ENCODE results near the gene TRAPPC10. TPM values are rescaled to one million over a fixed set of nuclear protein-coding genes. Genes with fewer than 3 reads are reported as not detected.
"Not testable (repeated sequence)": the region's sequence is repeated elsewhere in the genome, so short reads cannot be mapped to it uniquely, and the experiment has no call there.

Gene TRAPPC10
- total RNA-seq, 1 donor from 2014 or later = 41.7 TPM

- DNase-seq (ENCODE audit: extremely low spot score, unreplicated experiment); H3K36me3 Mint-ChIP-seq (ENCODE audit: unreplicated experiment); H3K9me3 Mint-ChIP-seq (ENCODE audit: unreplicated experiment); H3K4me1 Mint-ChIP-seq (ENCODE audit: unreplicated experiment); H3K4me3 Mint-ChIP-seq (ENCODE audit: unreplicated experiment); H3K27ac Mint-ChIP-seq (ENCODE audit: unreplicated experiment); H3K27me3 Mint-ChIP-seq (ENCODE audit: unreplicated experiment): not testable (repeated sequence)
Measured at GRCh38 chr21:44113702-44114371, 101.7 kb downstream of the TRAPPC10 start.

GRCh38 chr21:44122131-44122530, 110.0 kb downstream of the TRAPPC10 start:
- not testable (repeated sequence) for H3K4me1 Mint-ChIP-seq (ENCODE audit: unreplicated experiment); H3K27me3 Mint-ChIP-seq (ENCODE audit: unreplicated experiment); H3K36me3 Mint-ChIP-seq (ENCODE audit: unreplicated experiment); H3K27ac Mint-ChIP-seq (ENCODE audit: unreplicated experiment); DNase-seq (ENCODE audit: extremely low spot score, unreplicated experiment); H3K4me3 Mint-ChIP-seq (ENCODE audit: unreplicated experiment); H3K9me3 Mint-ChIP-seq (ENCODE audit: unreplicated experiment)

DNA sequence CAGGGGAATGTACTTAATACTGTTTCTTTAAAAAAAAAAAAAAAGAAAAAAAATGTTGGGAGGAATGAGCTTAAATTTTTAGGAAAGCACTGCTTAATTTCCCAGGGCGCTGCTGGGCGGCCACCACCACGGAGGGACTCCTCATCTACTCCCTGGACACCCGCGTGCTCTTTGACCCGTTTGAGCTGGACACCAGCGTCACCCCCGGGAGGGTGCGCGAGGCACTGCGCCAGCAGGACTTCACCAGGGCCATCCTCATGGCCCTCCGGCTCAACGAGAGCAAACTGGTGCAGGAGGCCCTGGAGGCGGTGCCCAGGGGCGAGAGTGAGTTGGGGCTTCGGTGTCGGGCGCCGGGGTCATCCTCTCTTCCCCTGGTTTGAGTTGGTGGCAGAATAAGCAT, 115.7 kb downstream of the TRAPPC10 start:
- not testable (repeated sequence) for H3K27me3 Mint-ChIP-seq (ENCODE audit: unreplicated experiment); DNase-seq (ENCODE audit: extremely low spot score, unreplicated experiment); H3K36me3 Mint-ChIP-seq (ENCODE audit: unreplicated experiment); H3K27ac Mint-ChIP-seq (ENCODE audit: unreplicated experiment); H3K4me1 Mint-ChIP-seq (ENCODE audit: unreplicated experiment); H3K9me3 Mint-ChIP-seq (ENCODE audit: unreplicated experiment); H3K4me3 Mint-ChIP-seq (ENCODE audit: unreplicated experiment)

DNA sequence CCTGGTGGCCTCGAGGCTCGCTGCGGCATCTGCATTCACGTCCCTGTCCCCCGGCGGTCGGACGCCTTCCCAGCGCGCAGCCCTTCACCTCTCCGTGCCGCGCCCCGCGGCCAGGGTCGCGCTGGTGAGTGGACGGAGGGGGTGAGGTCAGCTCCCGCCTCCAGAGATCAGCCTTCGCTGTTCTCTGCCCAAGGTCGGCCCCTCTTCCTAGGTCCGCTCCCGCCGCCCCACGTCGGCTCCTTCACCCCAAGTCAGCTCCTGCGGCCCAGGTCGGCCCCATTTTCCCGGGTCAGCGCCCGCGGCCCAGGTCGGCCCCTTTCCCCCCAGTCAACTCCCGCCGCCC, 121.6 kb downstream of the TRAPPC10 start:
- H3K4me1 Mint-ChIP-seq (ENCODE audit: unreplicated experiment); DNase-seq (ENCODE audit: extremely low spot score, unreplicated experiment); H3K36me3 Mint-ChIP-seq (ENCODE audit: unreplicated experiment); H3K27me3 Mint-ChIP-seq (ENCODE audit: unreplicated experiment); H3K9me3 Mint-ChIP-seq (ENCODE audit: unreplicated experiment); H3K4me3 Mint-ChIP-seq (ENCODE audit: unreplicated experiment); H3K27ac Mint-ChIP-seq (ENCODE audit: unreplicated experiment): not testable (repeated sequence)

GRCh38 chr21:44134732-44135131, 122.6 kb downstream of the TRAPPC10 start:
- H3K27ac Mint-ChIP-seq (ENCODE audit: unreplicated experiment); DNase-seq (ENCODE audit: extremely low spot score, unreplicated experiment); H3K9me3 Mint-ChIP-seq (ENCODE audit: unreplicated experiment); H3K36me3 Mint-ChIP-seq (ENCODE audit: unreplicated experiment); H3K4me1 Mint-ChIP-seq (ENCODE audit: unreplicated experiment); H3K4me3 Mint-ChIP-seq (ENCODE audit: unreplicated experiment); H3K27me3 Mint-ChIP-seq (ENCODE audit: unreplicated experiment): not testable (repeated sequence)

GRCh38 chr21:44138039-44138438, 125.9 kb downstream of the TRAPPC10 start:
- not testable (repeated sequence) for DNase-seq (ENCODE audit: extremely low spot score, unreplicated experiment); H3K27me3 Mint-ChIP-seq (ENCODE audit: unreplicated experiment); H3K9me3 Mint-ChIP-seq (ENCODE audit: unreplicated experiment); H3K4me3 Mint-ChIP-seq (ENCODE audit: unreplicated experiment); H3K36me3 Mint-ChIP-seq (ENCODE audit: unreplicated experiment); H3K27ac Mint-ChIP-seq (ENCODE audit: unreplicated experiment); H3K4me1 Mint-ChIP-seq (ENCODE audit: unreplicated experiment)

- not testable (repeated sequence) for H3K9me3 Mint-ChIP-seq (ENCODE audit: unreplicated experiment); H3K27me3 Mint-ChIP-seq (ENCODE audit: unreplicated experiment); H3K36me3 Mint-ChIP-seq (ENCODE audit: unreplicated experiment); H3K27ac Mint-ChIP-seq (ENCODE audit: unreplicated experiment); H3K4me3 Mint-ChIP-seq (ENCODE audit: unreplicated experiment); H3K4me1 Mint-ChIP-seq (ENCODE audit: unreplicated experiment)
- DNase-seq (ENCODE audit: extremely low spot score, unreplicated experiment) = peak; percentile 0
Measured at GRCh38 chr21:44139787-44140551, 127.9 kb downstream of the TRAPPC10 start.

GRCh38 chr21:44140552-44140932, 128.4 kb downstream of the TRAPPC10 start:
- not testable (repeated sequence) for H3K27me3 Mint-ChIP-seq (ENCODE audit: unreplicated experiment); H3K27ac Mint-ChIP-seq (ENCODE audit: unreplicated experiment); H3K4me1 Mint-ChIP-seq (ENCODE audit: unreplicated experiment); DNase-seq (ENCODE audit: extremely low spot score, unreplicated experiment); H3K9me3 Mint-ChIP-seq (ENCODE audit: unreplicated experiment); H3K36me3 Mint-ChIP-seq (ENCODE audit: unreplicated experiment); H3K4me3 Mint-ChIP-seq (ENCODE audit: unreplicated experiment)

DNA sequence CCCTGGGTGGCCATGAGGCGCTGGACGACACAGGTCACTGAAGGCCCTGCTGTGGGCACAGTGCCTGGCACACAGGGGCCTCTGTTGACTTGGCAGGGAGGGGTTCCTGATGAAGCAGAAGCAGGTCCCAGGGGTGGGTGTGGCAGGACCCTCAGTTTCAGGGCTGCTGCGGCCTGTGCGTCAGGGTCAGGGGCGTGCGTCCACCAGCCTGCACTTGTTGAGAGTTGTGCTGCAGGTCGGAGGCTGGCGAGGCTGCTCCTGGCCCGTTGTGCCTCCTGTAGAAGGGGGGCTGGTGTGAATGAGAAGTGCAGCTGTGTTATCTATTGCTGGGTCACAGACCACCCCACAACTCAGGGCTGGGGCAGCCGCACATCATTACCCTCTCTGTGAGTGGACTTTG, 130.4 kb downstream of the TRAPPC10 start:
- not testable (repeated sequence) for H3K27me3 Mint-ChIP-seq (ENCODE audit: unreplicated experiment); DNase-seq (ENCODE audit: extremely low spot score, unreplicated experiment); H3K4me3 Mint-ChIP-seq (ENCODE audit: unreplicated experiment); H3K27ac Mint-ChIP-seq (ENCODE audit: unreplicated experiment); H3K36me3 Mint-ChIP-seq (ENCODE audit: unreplicated experiment); H3K9me3 Mint-ChIP-seq (ENCODE audit: unreplicated experiment); H3K4me1 Mint-ChIP-seq (ENCODE audit: unreplicated experiment)

- H3K9me3 Mint-ChIP-seq (ENCODE audit: unreplicated experiment); H3K4me1 Mint-ChIP-seq (ENCODE audit: unreplicated experiment); H3K27me3 Mint-ChIP-seq (ENCODE audit: unreplicated experiment); H3K36me3 Mint-ChIP-seq (ENCODE audit: unreplicated experiment); DNase-seq (ENCODE audit: extremely low spot score, unreplicated experiment); H3K27ac Mint-ChIP-seq (ENCODE audit: unreplicated experiment); H3K4me3 Mint-ChIP-seq (ENCODE audit: unreplicated experiment): not testable (repeated sequence)
Measured at GRCh38 chr21:44143380-44143779, 131.3 kb downstream of the TRAPPC10 start.

DNA sequence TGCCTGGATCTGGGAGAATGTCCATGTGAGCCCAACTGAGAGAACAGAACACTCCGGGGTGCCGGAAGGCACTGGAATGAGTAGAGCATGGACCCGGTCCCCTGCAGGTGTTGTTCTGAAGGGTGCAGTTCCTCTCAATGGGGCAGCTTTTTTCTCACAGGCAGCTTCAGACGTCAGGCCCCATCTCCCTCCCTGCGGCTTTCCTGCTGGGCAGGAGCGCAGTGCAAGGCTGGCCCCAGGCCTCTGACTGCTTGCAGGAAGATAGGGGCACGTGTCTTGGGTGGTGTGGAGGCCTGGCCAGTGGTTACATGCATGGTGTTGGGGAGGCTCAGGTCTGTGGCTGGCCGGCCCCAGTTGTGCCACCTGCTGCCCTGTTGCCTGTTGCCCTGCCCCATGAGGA, 131.9 kb downstream of the TRAPPC10 start:
- H3K4me1 Mint-ChIP-seq (ENCODE audit: unreplicated experiment); H3K36me3 Mint-ChIP-seq (ENCODE audit: unreplicated experiment); H3K27me3 Mint-ChIP-seq (ENCODE audit: unreplicated experiment); H3K4me3 Mint-ChIP-seq (ENCODE audit: unreplicated experiment); H3K27ac Mint-ChIP-seq (ENCODE audit: unreplicated experiment); DNase-seq (ENCODE audit: extremely low spot score, unreplicated experiment); H3K9me3 Mint-ChIP-seq (ENCODE audit: unreplicated experiment): not testable (repeated sequence)

GRCh38 chr21:44144784-44145602, 132.9 kb downstream of the TRAPPC10 start:
- not testable (repeated sequence) for H3K4me1 Mint-ChIP-seq (ENCODE audit: unreplicated experiment); H3K9me3 Mint-ChIP-seq (ENCODE audit: unreplicated experiment); H3K27ac Mint-ChIP-seq (ENCODE audit: unreplicated experiment); H3K36me3 Mint-ChIP-seq (ENCODE audit: unreplicated experiment); DNase-seq (ENCODE audit: extremely low spot score, unreplicated experiment); H3K4me3 Mint-ChIP-seq (ENCODE audit: unreplicated experiment); H3K27me3 Mint-ChIP-seq (ENCODE audit: unreplicated experiment)
